ENCODE measurements around the gene SPRN.
"Not testable (repeated sequence)": the region's sequence is repeated elsewhere in the genome, so short reads cannot be mapped to it uniquely, and the experiment has no call there.

The SPRN gene

DNA sequence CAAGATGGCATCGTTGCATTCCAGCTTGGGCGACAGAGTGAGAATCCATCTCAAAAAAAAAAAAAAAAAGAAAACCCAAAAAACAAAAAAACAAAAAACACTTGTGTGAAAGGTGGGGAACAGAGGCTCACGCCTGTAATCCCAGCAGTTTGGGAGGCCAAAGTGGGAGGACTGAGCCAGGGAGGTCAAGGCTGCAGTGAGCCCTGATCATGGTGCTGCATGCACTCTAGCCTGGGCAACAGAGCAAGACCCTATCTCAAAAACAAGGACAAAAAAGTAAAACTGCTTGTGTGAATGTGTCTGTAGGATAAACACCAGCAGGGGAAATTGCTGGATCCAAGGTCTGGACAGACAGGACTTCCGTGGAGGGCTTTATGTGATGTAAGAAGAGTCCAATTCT, 40.9 kb downstream of the SPRN start:
- DNase-seq = no peak

DNA sequence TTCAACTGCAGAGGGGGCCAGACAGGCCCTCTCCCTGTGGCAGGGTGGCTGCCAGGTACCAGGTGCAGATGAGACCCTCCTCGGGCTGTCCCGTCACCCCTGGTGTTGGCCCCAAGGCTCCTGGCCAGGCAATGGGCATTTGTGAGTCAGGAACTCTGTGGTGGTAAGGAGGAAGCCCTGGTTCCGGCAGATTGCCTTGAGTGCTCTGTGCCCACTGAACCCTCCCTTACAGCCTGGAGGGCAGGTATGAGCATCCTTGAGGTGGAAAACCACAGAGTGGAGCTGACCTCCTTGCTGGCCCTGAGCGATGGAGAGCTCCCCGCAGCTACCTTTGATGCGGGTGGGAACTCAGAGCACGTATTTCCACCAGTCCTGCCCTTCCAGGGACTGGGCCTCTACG, 43.4 kb downstream of the SPRN start:
- no peak for DNase-seq

DNA sequence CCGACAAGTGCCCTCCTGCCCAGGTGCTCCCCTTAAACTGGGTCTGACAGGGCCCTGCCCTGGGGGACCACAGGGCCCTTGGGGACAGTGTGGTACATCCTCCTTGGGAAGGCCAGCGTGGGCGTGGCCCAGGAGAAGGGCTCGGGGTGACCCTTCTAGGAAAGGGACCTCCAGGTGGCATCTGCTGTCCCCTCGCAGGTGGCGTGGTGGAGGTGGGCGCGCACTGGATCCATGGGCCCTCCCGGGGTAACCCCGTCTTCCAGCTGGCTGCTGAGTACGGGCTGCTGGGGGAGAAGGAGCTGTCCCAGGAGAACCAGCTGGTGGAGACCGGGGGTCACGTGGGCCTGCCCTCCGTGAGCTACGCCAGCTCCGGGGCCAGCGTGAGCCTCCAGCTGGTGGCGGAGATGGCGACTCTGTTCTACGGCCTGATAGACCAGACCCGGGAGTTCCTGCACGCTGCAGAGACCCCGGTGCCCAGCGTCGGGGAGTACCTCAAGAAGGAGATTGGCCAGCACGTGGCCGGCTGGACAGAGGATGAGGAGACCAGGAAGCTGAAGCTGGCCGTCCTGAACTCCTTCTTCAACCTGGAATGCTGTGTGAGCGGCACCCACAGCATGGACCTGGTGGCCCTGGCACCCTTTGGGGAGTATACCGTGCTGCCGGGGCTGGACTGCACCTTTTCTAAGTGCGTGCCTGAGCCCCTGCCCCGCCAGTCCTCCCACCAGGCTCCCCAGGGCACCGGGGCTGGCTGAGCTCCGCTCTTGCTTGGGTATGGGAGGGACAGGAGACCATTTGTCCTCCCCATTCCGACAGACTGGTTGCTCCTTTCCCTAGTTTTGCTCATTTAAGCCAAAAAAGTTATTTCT, 44.4 kb downstream of the SPRN start:
- no peak for DNase-seq

DNA sequence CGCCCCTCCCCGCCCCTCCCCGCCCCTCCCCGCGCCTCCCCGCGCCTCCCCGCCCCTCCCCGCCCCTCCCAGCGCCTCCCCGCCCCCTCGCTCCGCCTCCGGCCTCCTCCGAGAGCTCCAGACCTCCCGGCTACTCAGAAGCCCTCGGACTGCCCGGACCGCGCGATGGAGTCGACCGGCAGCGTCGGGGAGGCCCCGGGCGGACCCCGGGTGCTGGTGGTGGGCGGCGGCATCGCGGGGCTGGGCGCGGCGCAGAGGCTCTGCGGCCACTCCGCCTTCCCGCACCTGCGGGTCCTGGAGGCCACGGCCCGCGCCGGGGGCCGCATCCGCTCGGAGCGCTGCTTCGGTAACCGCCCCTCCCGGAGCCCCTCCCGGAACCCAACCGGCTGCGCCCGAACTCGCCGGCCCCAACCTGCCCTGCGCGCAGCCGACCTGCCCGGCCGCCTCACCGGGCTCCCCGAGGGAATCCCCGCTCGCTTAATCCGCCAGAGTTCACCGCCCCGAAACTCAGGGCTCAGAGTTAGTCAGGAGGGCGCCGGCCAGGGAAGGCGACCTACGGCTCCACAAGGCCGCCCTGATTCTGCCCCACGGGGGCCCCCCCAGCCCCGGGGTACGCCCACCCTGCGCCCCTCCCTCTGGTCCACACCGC, 45.1 kb downstream of the SPRN start, which contains the start of gene PAOX:
PAOX (plus strand) TSS at position 111 of the 649 bp plus-strand sequence; CDS start at position 166, 55 bp downstream.
- DNase-seq = peak in 1 of 4 experiments; percentile 20

DNA sequence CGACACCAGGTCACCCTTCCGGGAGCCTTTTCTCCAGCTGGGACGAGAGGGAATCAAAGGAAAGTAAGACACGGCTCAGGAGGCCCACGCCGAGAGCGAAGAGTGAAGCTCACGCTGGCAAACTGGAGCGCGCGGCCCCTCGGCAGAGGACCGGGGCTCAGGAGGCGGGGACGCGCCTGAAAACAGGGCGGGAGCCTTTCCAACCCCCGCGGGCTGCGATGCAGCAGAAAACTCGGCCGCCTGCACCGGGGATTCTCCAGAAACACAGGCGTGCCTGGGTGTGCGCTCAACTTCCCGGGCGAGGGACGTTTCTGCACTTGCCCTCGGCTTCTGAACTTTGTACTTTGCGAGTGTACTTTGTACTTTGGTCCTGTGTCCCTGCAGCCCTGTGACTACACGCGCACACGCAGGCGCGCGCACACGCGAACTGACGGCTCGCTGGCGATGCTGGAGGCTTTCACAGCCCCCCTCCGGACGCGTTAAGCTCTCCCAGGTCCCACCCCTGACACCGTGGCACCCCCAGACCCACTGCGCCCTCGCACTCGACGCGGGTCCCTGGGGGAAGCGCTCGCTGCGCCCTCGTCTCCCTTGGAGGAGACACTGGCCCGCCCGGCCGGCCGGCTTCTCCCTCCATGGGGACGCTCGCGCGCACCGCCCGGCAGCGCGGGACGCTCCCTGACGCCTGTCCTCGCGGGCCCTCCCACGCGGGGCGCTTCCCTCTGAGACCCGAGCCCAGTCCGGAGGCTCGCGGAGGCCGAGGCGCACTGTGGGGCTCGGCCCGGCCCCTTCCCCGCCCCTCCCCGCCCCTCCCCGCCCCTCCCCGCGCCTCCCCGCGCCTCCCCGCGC, 46.0 kb downstream of the SPRN start:
- peak in 2 of 4 experiments; percentile 23 to 50 for DNase-seq

DNA sequence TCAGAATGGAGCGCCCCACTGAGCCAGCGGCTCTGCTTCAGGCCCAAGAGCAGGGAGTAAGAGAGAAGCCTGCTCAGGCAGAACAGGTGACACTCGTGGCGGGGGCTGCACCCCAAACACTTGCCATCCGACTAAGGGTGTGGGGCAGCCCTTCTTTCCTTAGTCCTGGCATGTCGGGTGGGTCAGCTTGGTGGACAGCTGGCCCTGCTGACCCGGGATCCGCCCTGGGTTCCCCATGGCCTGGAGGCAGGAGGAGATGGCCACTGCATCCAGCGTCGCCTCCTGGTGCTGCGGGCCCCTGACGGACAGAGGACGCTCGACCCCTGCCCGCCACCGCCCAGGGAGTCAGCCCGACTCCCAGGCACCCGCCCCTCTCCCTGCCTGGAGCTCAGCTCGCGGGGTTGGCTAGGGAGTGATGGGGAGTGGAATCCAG, 46.6 kb downstream of the SPRN start:
- no peak for DNase-seq

DNA sequence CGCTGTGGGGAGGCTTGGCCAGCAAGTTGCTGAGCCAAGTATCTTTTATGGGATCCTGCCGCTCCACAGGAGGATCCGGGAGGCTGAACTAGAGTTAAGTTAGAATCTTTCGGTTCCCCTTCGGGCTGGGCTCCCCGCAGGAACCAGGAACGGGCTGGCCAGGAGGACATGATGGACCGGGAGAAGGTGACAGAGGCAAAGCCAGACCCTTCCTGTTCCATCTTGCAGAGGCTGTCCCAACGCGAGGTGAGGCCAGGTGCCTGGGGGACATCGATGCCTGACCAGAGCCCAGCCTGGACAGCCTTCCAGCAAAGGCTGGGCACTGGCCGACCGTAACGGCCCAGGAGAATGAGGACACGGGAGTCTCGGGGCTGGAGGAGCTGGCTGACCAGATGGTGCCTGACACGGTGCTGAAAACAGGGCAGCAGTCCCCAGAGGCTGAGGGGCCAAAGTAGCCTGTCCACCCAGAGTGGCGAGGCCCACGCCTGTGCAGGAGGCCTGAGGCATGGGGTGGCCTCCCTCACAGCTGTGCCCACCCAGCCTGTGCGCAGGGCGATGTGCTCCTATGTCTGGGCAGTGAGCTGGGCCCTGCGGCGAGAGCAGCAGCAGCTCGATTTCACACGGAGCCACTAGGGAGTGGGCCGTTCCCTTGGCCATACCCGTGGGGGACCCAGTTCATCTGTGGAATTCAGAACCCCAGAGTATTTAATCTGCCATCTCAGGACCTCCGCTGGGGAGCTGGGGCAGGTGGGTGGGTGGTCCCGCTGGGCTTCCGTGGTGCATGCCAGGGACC, 47.2 kb downstream of the SPRN start:
- no peak for DNase-seq

DNA sequence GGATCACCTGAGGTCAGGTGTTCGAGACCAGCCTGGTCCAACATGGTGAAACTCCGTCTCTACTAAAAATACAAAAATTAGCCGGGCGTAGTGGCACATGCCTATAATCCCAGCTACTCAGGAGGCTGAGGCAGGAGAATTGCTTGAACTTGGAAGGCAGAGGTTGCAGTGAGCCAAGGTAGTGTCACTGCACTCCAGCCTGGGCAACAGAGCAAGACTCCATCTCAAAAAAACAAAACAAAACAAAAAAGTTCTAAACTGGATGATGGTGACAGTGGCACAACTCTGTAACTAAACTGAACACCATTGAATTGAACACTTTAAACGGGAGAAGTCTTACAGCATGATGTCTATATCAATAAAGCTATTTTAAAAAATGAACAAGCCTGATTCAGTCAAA, 48.2 kb downstream of the SPRN start:
- not testable (repeated sequence) for DNase-seq

DNA sequence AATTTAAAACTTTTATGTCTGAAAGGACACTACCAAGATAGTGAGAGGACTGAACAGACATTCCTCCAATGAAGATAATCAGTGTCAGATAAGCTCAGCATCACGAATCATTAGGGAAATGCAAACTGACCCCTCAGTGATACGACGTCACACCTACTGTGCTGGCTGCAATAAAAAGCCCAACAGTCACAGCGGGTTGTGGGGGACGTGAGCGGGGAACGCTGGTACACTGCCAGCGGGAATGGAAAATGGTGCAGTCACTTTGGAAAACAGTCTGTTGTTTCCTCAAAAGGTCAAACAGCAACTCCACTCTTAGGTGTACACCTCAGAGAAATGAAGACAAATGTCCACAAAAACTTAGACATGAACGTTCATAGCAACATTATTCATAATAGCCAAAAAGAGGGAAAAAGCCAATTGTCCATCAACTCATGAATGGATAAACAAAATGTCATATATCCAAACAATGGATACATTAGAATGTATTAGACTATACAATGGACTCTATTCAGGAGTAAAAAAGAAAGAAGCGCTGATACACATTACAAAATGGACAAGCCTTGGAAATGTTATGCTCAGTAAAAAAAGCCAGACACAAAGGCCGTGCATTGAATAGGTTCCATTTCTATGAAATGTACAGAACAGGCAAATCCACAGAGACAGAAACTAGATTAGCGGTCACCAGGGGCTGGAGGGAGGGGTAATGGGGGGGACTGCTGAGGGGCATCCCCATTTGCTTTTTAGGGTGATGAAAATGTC, 48.9 kb downstream of the SPRN start:
- no peak for DNase-seq

DNA sequence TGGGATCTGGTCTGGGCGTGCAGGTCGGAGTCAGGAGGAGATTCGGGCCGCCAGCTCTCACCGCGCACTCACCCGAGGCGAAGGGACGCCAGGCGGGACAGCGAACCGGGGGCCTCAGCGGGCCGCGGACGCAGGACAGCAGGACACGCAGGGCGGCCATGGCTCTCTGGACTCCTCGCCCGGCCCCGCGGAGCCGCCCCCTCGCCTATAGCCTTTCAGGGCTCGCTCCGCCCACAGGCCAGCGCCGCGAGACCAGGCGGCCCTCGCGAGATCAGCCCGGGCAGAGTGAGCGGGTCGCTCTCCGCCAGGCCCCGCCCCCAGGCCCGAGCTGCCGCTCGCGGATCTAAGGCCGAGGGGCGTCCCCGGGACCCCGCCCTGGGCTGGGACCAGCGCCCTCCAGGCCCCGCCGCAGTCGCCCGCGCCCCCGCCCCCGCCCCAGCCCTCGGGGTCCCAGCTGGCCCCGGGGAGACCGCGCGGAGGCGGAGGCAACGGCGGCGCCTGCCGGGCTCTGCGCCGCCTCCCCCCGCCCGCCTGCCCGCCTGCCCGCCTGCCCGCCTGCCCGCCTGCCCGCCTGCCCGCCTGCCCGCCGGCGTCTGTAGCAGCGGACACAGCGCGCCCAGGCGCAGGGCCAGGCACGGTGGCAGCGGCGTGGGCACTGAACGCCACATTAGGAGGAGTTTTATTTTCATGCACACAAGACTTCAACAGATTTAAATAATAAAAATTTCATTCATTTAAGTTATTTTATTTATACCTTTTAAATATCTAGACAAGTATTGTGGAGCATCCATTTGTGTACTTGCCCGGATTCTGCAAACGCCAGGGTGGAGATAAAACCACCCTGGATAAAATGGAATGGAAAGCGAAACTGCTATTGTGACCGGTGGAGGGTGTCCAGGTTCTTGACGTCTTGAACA, 51.0 kb downstream of the SPRN start, which contains the start of gene ECHS1:
ECHS1 (minus strand) TSS at position 181 of the 917 bp plus-strand sequence; CDS start at position 160, 21 bp downstream.
- DNase-seq = peak; percentile 83 to 91 (median 88)

DNA sequence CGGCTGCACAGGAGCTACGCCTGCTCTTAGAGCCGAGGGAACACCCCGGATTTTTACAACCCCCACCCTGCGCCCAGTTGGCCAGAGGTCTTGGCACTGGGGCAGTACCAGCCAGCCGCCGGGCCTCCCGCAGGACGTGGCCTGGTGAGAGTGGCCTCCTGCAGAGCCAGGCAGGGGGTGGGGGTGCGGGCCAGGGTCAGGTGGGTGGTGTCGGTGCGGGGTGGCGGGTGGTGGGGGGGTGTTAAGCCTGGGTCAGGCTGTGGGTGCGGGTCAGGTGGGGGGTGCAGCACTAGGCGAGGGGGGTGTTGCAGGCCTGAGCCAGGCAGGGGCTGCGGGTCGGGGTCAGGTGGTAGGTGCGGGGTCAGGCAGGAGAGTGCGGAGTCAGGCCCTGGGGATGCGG, 51.9 kb downstream of the SPRN start:
- no peak for DNase-seq
